Prostate gland (tissue), 2 donors: ENCODE results near the gene HDAC4. TPM values are rescaled to one million over a fixed set of nuclear protein-coding genes. Genes with fewer than 3 reads are reported as not detected.

Experiments used
- DNase-seq: peaks from one replicate; pipeline ENCODE4 v3.0.0-alpha.2; 2019; ENCODE audit warnings: low spot score
- H3K27ac ChIP-seq, 2 donors: fragments of 200-600 bp; sonication (generic); 2 replicates each; pipeline ENCODE4 v1.5.1; 2017 to 2019
- H3K27me3 ChIP-seq: fragments of 200-600 bp; sonication (generic); replicated peaks from 2 replicates; pipeline ENCODE4 v1.5.1; 2019; ENCODE audit not compliant: insufficient read depth
- H3K36me3 ChIP-seq, 2 donors: fragments of 200-600 bp; sonication (generic); 1 replicate in 1 of 2; 2 replicates in 1 of 2; pipeline versions ENCODE4 v1.5.1 to v1.8.1; 2017 to 2019
- H3K4me1 ChIP-seq: fragments of 200-600 bp; sonication (generic); replicated peaks from 2 replicates; pipeline ENCODE4 v1.5.1; 2019
- H3K4me3 ChIP-seq, 2 donors: fragments of 200-600 bp; sonication (generic); 2 replicates each; pipeline ENCODE4 v1.5.1; 2017 to 2019
- H3K9me3 ChIP-seq: fragments of 200-600 bp; sonication (generic); 2 replicates; pipeline ENCODE4 v1.5.1; 2017
- POLR2A ChIP-seq: fragments of 450-650 bp; IDR thresholded peaks from one replicate; pipeline ENCODE4 v1.6.1; 2016; ENCODE audit warnings: antibody characterized with exemption, mild to moderate bottlenecking
- POLR2AphosphoS5 ChIP-seq: sonication (generic); formaldehyde crosslinking; IDR thresholded peaks from one replicate; pipeline ENCODE4 v1.6.1; 2017; ENCODE audit warnings: antibody characterized with exemption
- WGBS: methylation state at CpG from one replicate; pipeline ENCODE4 v1.1.5; 2018; 5-methylcytosine and 5-hydroxymethylcytosine counted together
- intact Hi-C: fragments of 100-400 bp; cut with DNase I; formaldehyde crosslinking; loops from one replicate; pipeline ENCODE4 v1.14.2; 2022
- total RNA-seq, 2 donors: library from RNA; depleted of rRNA; stranded (reverse); fragments of >200 nt; gene quantifications; one replicate each; pipeline ENCODE4 v1.1.0, GENCODE V29; 2016
- TF ChIP-seq, protein P1 (sequence below), 4 experiments: fragments of 200-600 bp in 2 of 4; fragments of 450-650 bp in 2 of 4; sonication (generic) in 2 of 4; IDR thresholded peaks; 1 replicate in 3 of 4; 2 replicates in 1 of 4; pipeline ENCODE4 v1.5.1; 2016 to 2019; ENCODE audit warnings: antibody characterized with exemption in 4 of 4, mild to moderate bottlenecking in 2 of 4, moderate library complexity in 2 of 4

The HDAC4 gene
- total RNA-seq, 2 donors from 2014 or later: 41.8 to 44.2 TPM

DNA sequence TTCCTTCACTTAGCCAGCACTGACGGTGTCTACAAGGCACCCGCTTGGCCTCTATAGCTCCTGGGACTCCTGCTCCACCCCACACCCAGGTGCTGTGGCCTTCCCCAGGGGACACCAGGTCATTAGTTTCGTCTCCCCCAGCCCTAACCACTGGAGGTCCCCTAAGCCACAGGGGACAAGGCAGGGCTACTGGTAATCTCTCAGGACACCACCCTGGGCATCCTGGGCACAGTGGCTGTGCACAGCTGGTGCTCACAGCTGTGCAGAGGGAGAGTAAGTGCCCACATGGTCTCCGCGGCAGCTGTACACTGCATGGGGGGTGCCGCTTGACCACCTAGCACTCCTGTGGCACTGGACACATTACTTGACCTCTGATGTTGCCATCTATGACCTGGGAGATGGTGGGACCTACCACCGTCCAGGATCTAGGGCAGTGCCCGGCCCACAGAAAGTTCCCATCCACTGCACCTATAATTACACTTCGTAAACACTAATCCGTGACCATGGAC is 134.0 kb downstream of the HDAC4 start:
- peaks cover 31% of the 10 kb centered on the region for H3K4me1 ChIP-seq
- no peak for DNase-seq
- TF ChIP-seq POLR2A: no peak
- TF ChIP-seq, protein P1, sequence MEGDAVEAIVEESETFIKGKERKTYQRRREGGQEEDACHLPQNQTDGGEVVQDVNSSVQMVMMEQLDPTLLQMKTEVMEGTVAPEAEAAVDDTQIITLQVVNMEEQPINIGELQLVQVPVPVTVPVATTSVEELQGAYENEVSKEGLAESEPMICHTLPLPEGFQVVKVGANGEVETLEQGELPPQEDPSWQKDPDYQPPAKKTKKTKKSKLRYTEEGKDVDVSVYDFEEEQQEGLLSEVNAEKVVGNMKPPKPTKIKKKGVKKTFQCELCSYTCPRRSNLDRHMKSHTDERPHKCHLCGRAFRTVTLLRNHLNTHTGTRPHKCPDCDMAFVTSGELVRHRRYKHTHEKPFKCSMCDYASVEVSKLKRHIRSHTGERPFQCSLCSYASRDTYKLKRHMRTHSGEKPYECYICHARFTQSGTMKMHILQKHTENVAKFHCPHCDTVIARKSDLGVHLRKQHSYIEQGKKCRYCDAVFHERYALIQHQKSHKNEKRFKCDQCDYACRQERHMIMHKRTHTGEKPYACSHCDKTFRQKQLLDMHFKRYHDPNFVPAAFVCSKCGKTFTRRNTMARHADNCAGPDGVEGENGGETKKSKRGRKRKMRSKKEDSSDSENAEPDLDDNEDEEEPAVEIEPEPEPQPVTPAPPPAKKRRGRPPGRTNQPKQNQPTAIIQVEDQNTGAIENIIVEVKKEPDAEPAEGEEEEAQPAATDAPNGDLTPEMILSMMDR (IDR thresholded peaks at IDR 0.05): no peak
- no peak for TF ChIP-seq POLR2AphosphoS5

DNA sequence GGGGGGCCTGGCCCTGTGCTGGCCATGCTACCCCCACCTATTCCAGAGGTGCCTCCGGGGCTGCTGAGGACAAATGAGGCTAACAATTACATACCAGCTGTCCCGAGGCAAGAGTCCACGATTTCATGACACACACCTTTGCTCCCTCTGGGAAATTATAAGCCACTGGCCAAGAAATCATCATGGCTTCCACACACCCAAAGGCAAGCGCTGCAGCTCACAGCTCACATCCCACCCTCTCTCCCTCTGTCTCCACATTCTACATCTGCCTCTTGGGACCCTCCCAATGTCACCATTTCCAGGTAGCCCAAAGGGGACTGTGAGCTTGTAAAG is 134.4 kb downstream of the HDAC4 start:
- Histone ChIP-seq H3K4me1 (peaks cover 31% of the 10 kb centered on the region), H3K27ac (peak overlapping the region; percentile 74 to 75)
- intact Hi-C loops: no loop called here

More for the DNA sequence above, 134.0 kb downstream of the HDAC4 start:
- WGBS: 92% methylated on average over 10 of the region's 10 CpGs
- H3K9me3 ChIP-seq: no peaks in the 10 kb centered on the region
- H3K27ac ChIP-seq: peak overlapping the region; percentile 74 to 75
- H3K27me3 ChIP-seq: no peaks in the 10 kb centered on the region
- H3K4me3 ChIP-seq: no peak overlapping the region
- no peaks in the 10 kb centered on the region for H3K36me3 ChIP-seq
- intact Hi-C loops: no loop called here

DNA sequence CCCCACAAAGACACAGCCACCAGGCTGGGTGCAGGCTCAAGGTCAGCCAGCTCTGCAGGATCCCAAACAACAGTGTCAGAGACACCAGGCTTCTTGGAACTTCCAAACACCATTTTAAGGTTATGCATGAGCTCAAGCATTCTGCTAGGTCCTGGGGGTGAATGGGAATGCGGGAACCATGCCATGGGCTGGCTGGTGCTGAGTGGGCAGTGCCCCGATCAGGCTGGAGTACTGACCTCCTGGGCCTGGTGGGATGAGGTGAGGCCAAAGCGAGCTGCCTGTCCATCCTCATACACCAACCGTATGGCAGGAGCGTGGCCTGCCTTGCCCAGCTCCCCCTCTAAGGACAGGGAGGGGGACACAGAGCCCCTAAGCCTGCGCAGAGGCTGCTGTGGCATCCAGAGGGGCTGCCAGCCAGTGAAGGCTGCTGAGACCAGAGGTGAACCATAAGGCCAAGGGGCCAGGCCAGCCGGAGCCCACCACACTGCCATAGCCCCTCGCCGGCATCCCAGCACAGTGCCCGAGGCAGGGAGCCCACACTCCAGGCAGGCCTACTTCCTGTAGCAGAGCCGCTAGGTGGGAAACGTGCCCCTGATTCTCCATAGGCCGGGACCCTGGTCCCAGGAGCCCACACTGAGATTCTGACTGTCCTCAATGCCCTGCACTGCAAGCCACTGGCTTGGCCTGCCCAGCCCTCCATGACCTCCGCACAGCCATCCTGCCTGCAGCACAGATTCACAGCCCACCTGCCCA is 135.0 kb downstream of the HDAC4 start:
- Histone ChIP-seq H3K4me1 (peaks cover 31% of the 10 kb centered on the region), H3K27me3 (no peaks in the 10 kb centered on the region), H3K9me3 (no peaks in the 10 kb centered on the region), H3K27ac (peak overlapping the region; percentile 74 to 75), H3K4me3 (no peak overlapping the region), H3K36me3 (no peaks in the 10 kb centered on the region)
- WGBS: 94% methylated on average over 10 of the region's 14 CpGs
- intact Hi-C loops: no loop called here
- no peak for DNase-seq
- TF ChIP-seq, protein P1 (IDR thresholded peaks at IDR 0.05): no peak
- TF ChIP-seq POLR2A (no peak), POLR2AphosphoS5 (no peak)

More for the DNA sequence above, 134.4 kb downstream of the HDAC4 start:
- TF ChIP-seq POLR2AphosphoS5 (no peak), POLR2A (no peak)
- TF ChIP-seq, protein P1 (IDR thresholded peaks at IDR 0.05): no peak
- no peak for DNase-seq
- H3K27me3 ChIP-seq: no peaks in the 10 kb centered on the region
- H3K4me3 ChIP-seq: no peak overlapping the region
- no peaks in the 10 kb centered on the region for H3K36me3 ChIP-seq
- WGBS: 88% methylated on average over 4 of the region's 4 CpGs
- H3K9me3 ChIP-seq: no peaks in the 10 kb centered on the region

DNA sequence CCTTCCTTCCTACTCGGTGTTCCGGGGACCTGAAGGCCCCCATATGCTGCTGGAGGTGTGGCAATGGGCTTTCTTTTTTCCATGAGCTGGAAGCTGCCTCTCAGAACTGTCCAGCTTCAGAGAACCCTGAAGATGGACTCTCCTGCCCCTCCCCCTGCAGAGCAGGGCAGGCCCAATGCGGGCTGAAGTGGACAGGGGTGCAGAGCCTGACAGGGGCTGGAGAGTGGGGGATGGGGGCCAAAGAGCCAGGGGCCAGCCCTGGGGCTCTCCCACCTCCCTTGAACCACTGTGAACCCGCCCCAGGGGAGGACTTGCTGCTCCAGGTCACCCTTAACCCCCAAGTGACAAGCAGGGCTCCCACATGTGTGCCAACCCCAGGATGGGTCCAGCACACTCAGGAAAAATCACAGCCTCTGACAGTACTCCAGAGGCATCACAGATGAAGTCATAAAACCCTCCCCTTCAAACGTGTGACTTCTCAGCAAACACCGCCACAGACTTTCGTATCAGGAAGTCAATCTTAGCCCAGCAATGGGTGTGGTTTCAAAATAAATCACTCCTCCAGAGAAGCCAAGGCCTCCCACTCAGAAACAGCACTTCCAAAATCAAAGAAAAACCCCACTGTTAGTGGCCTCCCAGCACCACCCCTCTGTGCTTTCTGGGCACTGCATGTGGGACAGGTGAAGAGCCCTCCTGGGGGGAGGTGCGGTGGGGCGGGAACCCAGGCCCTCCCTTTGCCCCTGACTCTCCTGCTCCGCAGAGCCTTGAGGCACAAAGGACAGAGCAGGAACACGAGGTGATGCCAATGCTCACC is 135.8 kb downstream of the HDAC4 start:
- Histone ChIP-seq H3K4me3 (no peak overlapping the region), H3K36me3 (no peaks in the 10 kb centered on the region), H3K27ac (peak overlapping the region; percentile 65 to 70), H3K4me1 (peaks cover 31% of the 10 kb centered on the region), H3K9me3 (no peaks in the 10 kb centered on the region), H3K27me3 (no peaks in the 10 kb centered on the region)
- WGBS: 26% methylated on average over 10 of the region's 11 CpGs
- TF ChIP-seq POLR2AphosphoS5 (peak; percentile 90), POLR2A (peak; percentile 18)
- TF ChIP-seq, protein P1 (IDR thresholded peaks at IDR 0.05): peak in 2 of 4 experiments; percentile 17
- DNase-seq: peak; percentile 68
- intact Hi-C loops: no loop called here
